Stimulated activated CD8-positive, alpha-beta memory T cell treated with anti-CD3 and anti-CD28 coated beads, Interleukin-7, amount 100 ng/mL, for 48 hours (primary cell): ENCODE results near the gene HTT.

Experiments used
- DNase-seq, 2 donors: peaks; one replicate each; pipeline ENCODE4 v3.0.0-alpha.2; 2020; ENCODE audit warnings: low read depth in 1 of 2; ENCODE audit errors: extremely low read depth in 1 of 2

Gene HTT

DNA sequence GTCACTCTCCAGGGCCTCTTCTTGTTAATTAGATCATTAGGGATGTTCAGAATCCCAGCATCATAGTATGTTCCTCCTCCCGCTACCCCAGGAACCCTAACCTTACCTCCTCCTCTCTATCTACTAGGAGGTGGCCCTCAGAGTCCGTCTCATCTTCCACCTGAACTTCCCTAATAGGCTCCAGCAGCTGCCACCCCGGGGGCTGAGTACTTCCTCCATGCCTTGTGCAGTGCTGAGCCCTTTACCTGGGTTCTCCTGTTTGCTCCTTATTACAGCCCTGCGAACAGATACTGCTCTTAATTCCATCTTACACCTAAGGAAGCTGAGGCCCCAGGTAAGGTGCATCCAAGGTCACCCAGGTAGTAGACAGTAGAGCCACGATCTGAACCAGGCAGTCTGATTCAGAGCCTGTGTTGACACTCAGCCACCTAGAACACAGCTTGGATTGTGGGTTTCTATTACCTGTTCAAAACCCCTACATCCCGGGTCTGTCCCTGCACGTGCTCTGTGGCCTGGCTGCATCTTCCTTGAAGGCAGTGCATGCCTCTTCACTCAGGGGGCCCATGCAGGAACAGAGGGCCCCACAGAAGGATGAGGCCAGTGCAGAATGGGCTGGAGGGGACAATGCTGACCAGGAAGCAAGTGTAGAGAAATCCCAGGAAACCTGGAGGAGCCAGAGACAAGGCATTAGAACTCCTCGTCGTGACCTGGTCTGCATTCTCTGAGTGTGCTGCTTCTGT lies 123.1 kb downstream of the HTT start:
- DNase-seq = no peak

DNA sequence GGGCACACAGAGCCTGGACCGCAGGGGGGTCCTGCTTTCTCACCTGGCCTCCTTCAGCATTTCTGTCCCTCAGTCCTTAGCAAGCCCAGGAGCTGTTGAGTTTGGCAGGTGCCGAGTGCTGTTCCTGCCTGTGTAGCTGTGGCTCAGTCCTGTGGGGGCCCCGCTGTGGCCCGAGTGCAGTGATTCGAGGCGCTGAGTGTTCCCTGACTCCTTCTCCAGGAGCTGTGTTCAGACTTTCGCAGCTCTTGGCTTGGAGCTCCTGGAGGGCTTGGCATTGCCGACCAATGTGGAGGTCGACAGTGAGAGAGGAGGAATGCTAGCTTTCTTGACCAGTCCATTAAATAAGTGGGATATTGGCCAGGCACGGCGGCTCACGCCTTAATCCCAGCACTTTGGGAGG lies 124.4 kb downstream of the HTT start:
- DNase-seq = no peak

DNA sequence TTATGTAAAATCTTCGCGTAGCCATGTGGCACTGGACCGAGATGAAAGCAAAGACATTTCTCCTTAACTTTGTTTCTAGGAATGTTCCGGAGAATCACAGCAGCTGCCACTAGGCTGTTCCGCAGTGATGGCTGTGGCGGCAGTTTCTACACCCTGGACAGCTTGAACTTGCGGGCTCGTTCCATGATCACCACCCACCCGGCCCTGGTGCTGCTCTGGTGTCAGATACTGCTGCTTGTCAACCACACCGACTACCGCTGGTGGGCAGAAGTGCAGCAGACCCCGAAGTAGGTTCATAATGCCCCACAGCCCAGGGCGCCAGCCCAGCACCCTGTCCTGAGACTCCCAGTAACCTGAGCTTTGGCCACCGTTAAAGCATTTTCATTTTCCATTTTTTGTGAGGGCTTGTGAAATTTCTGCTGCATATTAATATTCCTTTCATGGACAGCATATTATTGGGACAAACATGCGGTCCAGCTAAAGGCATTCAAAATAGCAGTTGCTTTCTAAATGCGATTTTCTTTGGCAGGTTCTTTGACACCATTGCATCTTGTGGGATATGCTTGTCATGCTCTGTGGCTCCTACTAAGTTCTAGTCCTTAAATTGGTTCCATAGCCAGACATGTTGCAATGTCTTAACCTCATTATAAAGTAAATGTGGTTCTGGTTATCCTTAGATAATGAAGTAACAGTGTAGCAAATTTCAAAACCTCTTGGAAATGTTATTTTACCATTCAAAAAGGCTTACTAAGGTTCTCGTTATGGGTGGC lies 125.4 kb downstream of the HTT start:
- DNase-seq = no peak

DNA sequence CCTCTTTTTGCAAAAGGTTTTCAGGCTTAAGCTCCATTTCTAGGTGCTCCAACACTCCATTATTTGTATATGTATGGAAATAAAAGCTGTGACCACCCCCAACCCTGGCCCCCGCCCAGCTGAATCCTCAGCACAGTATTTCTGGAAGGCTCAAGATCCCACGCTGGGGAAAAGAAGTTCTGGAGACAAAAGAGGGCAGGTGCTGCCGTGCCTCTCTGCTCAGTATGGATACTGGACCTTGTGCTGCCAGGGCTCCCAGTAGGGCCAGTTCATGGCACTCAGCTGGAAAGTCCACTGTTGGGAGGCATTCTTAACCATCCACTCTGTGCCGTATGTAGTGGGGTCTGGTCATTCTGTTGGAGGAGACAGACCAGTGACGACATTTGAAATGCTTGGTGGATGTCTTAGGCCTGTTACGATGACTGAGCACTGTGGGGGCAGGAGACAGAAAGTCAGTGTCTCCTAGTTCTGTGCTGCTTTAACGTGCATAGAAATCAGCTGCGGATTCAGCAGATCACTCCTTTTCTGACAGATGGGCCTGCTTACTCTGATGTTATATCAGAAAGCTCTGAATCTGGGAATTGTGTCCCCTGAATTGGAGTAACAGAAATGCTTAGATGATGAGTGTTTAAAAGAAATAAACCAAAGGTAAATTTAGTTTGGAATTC lies 126.1 kb downstream of the HTT start:
- no peak for DNase-seq

DNA sequence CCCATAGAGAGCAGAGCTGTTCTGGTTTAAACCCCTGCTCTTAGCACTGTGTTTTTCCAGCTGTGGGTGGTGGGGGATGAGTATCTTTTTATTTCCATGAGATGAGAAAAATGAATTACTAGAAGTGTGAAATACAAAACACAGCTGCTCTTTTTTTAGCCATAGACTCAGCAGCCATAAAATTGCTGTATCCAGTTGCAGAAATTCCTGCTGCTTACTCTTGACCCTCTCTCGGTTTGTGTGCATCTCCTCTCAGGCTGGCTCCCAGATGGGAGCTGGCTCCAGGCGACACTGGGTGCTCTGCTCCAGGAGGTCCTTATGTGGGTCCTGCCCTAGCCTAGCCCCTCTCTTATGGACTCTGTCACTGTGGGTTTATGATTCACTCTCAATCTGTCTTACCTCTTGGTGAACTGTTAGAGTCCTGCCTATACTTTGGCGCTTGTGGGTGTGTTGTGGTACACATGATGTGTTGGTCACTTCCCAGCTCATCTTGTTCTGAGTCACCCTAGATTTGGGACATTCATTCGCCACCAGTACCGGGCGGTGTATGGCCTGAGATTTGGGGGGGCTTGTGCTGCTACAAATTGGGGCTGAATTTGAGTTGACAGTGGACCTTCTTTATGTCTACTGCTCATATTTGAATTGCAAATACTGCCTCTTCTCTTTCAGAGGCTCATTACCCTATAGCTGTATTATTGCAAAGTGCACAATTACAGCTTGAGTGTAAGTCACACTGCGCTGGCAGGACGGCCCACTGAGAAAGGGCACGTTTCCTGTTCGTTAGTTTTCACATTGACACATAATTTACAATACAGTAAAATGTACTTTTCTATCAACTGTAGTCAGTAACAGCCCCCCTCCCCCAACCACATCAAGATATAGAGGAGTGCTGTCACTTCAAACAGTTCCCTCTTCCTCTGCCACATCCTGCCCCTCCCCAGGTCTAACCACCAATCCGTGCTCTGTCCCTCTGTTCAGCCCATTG lies 127.5 kb downstream of the HTT start:
- DNase-seq = peak; percentile 26 to 64

DNA sequence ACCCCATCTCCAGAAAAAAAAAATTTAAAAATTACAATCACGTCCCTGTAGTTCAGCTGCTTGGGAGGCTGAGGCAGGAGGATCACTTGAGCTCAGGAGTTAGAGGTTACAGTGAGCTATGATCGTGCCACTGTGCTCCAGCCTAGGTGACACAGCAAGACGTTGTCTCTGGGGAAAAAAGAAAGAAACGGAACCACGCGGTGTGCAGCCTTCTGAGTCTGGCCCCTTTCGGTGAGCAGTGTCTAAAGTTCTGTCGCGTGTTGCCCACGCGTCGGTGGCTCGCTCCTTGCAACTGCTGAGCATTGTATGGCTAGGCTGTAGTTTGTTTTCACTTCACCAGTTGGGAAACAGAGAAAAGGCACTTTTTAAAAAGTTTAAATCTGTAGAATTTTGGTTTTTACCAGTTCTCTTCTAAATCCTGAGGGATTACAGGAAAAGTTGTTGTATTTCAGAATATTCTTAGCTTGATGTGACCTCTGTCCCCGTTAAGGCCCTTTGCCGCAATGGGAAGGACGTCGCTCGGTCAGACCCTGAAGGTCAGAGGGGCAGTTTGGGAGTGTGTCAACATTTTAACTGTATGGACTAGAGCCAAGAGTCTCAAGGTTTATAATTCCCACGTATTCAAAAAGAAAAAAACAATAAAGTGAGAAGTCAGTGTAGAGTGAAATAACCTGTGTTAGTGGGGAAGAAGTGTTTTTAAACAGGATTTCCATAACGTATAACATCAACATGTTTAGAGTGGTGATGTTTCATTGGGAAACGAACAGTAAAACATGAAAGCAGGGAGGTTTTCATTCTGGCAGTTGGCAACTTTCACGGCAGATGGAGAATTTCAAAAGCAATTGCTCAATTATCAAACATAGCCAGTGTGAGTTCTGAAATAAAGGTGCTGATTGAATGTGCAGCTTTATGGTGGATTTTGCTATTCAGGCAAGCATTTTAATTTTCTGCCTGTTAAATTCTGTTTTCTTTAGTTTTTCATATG lies 128.6 kb downstream of the HTT start:
- DNase-seq = peak in 1 of 2 donors; percentile 32

DNA sequence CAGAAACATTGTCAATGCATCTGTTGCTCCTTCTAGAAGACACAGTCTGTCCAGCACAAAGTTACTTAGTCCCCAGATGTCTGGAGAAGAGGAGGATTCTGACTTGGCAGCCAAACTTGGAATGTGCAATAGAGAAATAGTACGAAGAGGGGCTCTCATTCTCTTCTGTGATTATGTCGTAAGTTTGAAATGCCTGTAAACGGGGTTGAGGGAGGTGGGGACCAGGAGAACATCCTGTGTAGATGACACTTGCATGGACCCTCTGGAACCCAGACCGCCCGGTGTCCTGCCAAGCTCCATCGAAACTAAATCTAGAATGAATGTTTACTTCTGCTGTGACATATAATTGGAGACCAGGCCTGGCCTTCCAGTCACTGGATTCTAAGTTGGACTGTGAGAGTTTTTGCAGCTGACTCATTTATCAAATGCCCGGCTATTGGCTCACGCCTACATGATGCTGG lies 129.5 kb downstream of the HTT start:
- DNase-seq = no peak

DNA sequence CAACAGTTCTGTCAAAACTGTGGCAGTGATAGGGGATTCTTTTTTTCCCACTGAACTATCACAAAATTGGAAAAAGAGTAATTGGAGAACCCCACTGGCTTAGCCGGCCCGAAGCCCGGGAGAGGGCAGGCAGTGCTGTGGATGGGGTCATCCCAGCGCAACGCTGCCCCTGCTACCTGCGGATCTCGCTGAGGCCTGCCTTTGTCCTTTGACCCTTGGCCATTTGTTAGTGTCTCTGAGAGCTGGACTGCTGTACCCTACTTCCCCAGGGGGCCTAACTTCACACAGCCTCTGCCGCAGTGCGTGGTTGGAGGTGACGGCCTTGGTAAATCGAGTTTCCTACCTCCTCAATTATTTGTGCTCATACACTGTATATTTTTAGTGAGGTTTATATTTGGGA lies 131.5 kb downstream of the HTT start:
- no peak for DNase-seq

DNA sequence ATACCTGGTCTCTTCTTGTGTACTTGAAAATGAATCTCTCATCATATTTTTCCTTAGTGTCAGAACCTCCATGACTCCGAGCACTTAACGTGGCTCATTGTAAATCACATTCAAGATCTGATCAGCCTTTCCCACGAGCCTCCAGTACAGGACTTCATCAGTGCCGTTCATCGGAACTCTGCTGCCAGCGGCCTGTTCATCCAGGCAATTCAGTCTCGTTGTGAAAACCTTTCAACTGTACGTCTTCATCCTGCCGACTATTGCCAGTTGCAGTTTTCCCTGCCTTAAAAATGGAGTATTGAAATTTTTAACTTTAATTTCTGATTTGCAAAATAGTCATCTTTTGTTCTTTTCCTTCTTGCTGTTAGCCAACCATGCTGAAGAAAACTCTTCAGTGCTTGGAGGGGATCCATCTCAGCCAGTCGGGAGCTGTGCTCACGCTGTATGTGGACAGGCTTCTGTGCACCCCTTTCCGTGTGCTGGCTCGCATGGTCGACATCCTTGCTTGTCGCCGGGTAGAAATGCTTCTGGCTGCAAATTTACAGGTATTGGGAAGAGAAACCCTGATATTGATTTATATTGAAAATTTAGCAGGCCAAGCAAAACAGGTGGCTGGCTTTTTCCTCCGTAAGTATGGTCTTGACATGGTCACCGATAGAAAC lies 132.1 kb downstream of the HTT start:
- no peak for DNase-seq

DNA sequence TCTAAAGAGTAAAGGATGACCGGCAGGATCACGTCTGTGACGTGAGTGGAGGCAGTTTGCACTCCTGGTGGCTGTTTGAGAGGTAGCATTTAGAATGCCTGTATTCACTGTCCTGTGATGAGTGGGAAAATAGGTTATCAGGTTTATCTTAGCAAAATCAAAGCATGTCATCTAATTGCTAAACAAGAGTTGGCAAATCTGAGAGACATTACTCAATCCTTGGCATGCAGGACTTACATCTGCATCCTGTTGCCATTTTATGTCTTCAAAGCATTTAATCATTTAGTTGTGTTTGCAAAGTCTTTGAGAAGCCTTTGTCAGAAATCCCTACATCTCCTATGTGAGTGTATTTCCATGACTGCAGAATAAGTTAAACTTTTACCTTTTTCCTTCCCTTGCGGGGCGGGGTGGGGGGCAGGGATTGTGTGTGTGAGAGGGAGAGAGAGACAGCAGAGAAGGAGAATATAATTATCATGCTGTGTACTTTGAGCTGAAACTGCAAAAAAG lies 133.1 kb downstream of the HTT start:
- DNase-seq = no peak

DNA sequence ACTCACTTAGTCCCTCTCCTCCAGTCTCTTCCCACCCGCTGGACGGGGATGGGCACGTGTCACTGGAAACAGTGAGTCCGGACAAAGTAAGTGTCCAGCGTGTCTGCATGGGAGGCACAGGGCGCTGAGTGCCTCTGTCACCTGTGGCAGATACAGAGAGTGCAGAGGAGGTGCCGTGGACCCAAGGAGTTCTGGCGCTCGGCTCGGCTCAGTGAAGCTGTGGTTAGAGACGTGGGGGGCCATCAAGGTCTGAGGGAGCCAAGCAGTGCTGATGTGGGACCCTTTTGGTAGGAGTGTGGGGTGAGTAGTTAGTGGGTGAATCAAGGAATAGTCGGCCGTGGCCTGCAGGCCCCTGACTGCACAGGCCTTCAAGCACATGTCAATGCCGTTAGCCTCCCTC lies 134.3 kb downstream of the HTT start:
- no peak for DNase-seq

DNA sequence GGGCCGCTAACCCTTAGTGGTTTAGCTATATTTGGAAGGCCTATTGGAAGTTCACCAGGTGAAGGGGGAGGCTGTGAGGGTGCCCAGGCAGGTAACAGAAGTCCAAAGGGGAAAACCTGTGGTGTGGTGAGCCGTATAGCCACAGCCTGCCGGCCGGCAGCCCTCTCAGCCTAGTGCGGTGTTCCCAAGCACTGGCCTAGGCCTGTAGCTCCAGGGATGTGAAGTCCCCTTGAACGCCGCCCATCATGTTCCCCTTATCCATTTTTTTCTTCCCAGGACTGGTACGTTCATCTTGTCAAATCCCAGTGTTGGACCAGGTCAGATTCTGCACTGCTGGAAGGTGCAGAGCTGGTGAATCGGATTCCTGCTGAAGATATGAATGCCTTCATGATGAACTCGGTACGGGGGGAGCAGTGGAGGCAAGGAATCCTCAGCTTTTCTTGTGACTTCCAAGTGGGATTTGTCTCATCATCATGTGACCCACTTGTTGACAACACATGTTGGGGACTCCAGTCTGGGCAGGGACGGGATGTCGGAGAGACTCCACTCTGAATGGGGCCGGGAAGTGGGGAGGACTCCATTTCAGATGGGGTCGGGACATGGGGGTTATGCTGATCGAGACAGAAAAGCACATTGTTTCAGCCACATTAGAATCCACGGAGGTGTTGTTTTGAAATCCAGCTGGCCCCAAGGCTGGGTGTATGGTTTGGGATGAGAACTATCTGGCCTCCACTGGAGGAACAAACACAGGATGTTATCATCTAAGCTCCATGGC lies 135.3 kb downstream of the HTT start:
- DNase-seq = no peak

DNA sequence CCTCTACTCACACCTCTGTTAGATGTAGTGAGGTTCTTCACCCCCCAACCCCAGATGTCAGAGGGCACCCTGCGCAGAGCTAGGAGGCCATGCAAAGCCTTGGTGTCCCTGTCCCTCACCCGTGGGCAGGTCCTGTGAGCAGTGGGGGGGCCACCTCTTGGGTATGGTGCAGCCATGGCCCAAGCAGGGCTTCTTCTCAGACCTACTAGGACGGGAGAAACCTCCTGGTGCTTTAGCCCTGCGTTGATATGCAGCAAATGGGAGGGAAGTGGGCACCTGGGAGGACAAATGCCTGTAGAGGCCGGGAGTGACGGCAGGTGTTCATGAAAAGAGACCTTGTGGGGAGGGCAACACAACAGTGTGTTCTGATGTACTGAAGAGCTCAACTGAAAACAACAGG lies 136.0 kb downstream of the HTT start:
- no peak for DNase-seq

DNA sequence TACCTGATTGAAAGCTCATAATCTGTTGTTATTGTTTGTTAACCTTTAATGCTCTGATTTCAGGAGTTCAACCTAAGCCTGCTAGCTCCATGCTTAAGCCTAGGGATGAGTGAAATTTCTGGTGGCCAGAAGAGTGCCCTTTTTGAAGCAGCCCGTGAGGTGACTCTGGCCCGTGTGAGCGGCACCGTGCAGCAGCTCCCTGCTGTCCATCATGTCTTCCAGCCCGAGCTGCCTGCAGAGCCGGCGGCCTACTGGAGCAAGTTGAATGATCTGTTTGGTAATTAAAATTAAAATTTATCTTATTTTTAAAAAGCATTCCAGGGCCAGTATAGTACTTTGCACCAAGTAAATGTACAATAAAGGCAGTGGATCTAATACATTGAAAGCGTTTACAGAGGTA lies 137.4 kb downstream of the HTT start:
- DNase-seq = no peak

DNA sequence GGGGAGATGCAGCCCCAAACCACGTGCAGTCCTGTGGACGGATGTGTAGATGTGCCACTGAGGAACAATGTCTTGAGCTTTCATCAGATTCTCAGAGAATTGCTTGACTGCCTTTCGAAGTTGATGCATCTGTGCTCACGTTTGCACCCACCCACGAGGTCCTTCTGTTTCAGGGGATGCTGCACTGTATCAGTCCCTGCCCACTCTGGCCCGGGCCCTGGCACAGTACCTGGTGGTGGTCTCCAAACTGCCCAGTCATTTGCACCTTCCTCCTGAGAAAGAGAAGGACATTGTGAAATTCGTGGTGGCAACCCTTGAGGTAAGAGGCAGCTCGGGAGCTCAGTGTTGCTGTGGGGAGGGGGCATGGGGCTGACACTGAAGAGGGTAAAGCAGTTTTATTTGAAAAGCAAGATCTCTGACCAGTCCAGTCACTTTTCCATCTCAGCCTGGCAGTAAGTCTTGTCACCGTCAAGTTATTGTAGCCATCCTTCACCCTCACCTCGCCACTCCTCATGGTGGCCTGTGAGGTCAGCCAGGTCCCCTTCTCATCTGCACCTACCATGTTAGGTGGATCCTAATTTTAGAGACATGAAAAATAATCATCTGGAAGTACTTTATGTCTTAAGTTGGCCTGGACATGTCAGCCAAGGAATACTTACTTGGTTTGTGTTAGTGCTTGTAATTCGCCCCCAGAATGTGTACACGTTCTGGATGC lies 138.1 kb downstream of the HTT start:
- DNase-seq = no peak

DNA sequence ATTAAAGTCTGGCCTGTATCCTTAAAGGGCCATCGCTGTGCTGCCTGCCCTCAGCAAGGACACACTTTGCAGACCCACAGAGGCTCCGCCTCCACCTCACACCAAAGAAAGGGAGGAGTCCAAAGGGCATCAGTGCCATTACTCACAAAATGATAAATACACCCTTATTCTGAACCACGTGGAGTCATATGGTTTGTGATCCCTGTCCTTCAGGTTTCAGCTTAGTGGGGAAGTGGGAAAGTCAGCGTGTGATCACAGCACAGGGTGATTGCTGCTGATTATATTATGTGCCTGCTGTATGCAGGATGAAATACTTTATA lies 138.6 kb downstream of the HTT start:
- no peak for DNase-seq

DNA sequence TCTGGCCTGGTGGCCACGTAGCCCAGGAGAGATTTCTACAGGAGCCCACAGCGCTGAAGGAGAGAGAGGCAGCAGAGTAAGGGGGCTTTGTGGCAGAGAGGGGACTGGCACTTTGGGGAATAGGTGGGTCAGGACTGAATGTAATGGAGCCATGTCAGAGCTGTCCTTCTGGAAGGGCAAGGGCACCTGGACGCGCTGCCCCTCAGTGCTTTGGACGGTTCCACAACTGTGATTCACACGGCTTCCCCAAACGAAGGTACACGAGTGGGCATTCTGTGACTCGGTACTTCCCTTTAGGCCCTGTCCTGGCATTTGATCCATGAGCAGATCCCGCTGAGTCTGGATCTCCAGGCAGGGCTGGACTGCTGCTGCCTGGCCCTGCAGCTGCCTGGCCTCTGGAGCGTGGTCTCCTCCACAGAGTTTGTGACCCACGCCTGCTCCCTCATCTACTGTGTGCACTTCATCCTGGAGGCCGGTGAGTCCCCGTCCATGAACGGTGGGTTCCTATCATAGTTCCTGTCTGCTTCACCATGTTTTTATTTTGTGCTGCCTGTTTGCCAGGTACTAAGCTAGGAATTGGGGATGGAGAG lies 139.3 kb downstream of the HTT start:
- no peak for DNase-seq
